ENCODE data around the gene PLPPR5.

- TF ChIP-seq POLR2AphosphoS5 (IDR thresholded peaks at IDR 0.05; ENCODE audit: low read depth, low read length) (no peak), TAF1 (IDR thresholded peaks at IDR 0.05; ENCODE audit: borderline replicate concordance, low read depth, low read length) (no peak)
Measured at GRCh38 chr1:98874828-98875227, 129.8 kb downstream of the PLPPR5 start.
